ENCODE data around the gene SLC25A11.

The SLC25A11 gene

GRCh38 chr17:4891411-4892410, 48.1 kb downstream of the SLC25A11 start:
- H3K4me3 Mint-ChIP-seq = no peak overlapping the region
- H3K4me1 Mint-ChIP-seq (ENCODE audit: low read depth) = no peaks in the 10 kb centered on the region
- no peak overlapping the region for H3K27ac Mint-ChIP-seq
- peaks cover 3% of the 10 kb centered on the region for H3K36me3 Mint-ChIP-seq
- no peaks in the 10 kb centered on the region for H3K9me3 Mint-ChIP-seq (ENCODE audit: low read depth)
- H3K27me3 Mint-ChIP-seq = no peaks in the 10 kb centered on the region

GRCh38 chr17:4887581-4887980, 52.3 kb downstream of the SLC25A11 start:
- H3K27ac Mint-ChIP-seq = no peak overlapping the region
- no peaks in the 10 kb centered on the region for H3K27me3 Mint-ChIP-seq
- H3K36me3 Mint-ChIP-seq = peaks cover 3% of the 10 kb centered on the region
- H3K4me3 Mint-ChIP-seq = no peak overlapping the region
- no peaks in the 10 kb centered on the region for H3K9me3 Mint-ChIP-seq (ENCODE audit: low read depth)
- H3K4me1 Mint-ChIP-seq (ENCODE audit: low read depth) = no peaks in the 10 kb centered on the region

All from activated naive CD8-positive, alpha-beta T cell (primary cell).